ENCODE results near the gene FBXO36.
"Not testable (repeated sequence)": the region's sequence is repeated elsewhere in the genome, so short reads cannot be mapped to it uniquely, and the experiment has no call there.

Gene FBXO36

DNA sequence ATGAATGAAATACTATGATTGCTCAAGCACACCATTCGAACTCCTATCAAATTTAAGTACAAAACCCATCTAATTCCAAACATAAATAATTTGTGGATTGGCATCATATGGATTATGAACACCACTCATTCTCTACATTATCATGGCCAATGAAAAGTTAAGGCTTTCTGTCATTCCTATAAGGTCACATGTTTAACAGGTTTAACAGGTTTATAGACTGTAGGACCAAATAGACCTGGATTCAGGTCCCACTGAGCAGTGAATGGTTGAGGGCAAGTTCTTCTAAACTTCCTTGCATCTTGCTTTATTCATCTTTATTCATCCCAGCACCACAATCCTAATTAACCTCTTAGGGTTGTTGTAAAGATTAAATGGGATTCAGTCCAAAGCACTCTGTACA is 33.4 kb downstream of the FBXO36 start:
- no peaks in the 10 kb centered on the region for H3K4me1 ChIP-seq (ENCODE audit: control insufficient read depth in 1 of 2, insufficient read depth in 2 of 2, low read length in 2 of 2)
- no peak overlapping the region for H3K27ac ChIP-seq (ENCODE audit: low read depth, low read length)
- no peaks in the 10 kb centered on the region for H3K27me3 ChIP-seq (ENCODE audit: control insufficient read depth in 1 of 2, insufficient read depth in 2 of 2, low read length in 2 of 2)
- H3K4me3 ChIP-seq (ENCODE audit: low read depth in 1 of 2, low read length in 2 of 2): no peak overlapping the region
- H3K9ac ChIP-seq (ENCODE audit: low read depth in 1 of 2, low read length in 2 of 2): no peak overlapping the region
- H3K9me3 ChIP-seq (ENCODE audit: control insufficient read depth in 1 of 2, low read length in 2 of 2): no peaks in the 10 kb centered on the region
- H3K36me3 ChIP-seq (ENCODE audit: control insufficient read depth in 1 of 2, insufficient read depth in 2 of 2, low read length in 2 of 2): no peaks in the 10 kb centered on the region

DNA sequence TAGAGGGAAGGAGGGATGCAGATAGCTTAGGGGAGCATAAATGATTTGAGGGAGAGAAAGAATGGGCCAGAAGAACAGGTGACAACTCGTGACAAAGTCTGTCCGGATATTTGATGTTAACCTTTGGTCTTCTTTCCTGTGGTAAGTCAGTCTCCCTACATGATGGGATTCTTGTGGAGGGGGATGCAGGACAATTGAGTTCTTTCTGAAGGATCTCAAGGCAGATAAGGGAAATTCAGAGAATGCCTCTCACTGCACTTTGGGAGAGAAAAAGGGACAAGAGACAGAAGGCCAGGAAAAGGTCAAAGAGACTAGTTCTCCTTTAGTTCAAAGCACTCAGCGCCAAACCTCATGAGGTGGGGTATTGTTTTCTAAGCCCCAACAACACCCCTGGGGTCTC is 34.2 kb downstream of the FBXO36 start:
- no peaks in the 10 kb centered on the region for H3K9me3 ChIP-seq (ENCODE audit: control insufficient read depth in 1 of 2, low read length in 2 of 2)
- no peaks in the 10 kb centered on the region for H3K27me3 ChIP-seq (ENCODE audit: control insufficient read depth in 1 of 2, insufficient read depth in 2 of 2, low read length in 2 of 2)
- no peak overlapping the region for H3K4me3 ChIP-seq (ENCODE audit: low read depth in 1 of 2, low read length in 2 of 2)

DNA sequence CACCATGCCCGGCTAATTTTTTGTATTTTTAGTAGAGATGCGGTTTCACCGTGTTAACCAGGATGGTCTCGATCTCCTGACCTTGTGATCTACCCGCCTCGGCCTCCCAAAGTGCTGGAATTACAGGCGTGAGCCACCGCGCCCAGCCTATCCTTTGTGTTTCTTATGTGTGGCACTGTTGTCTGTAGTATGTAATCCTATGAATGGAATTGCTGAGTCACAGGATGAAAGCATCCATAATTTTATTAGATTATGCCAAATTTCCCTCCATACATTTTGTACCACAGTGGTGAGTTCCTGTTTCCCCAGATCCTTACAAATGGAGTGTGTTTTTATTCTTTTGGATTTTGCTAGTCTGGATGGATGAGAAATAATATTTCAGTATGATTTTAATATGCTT is 41.3 kb downstream of the FBXO36 start:
- not testable (repeated sequence) for H3K27ac ChIP-seq (ENCODE audit: low read depth, low read length); H3K9me3 ChIP-seq (ENCODE audit: control insufficient read depth in 1 of 2, low read length in 2 of 2); H3K36me3 ChIP-seq (ENCODE audit: control insufficient read depth in 1 of 2, insufficient read depth in 2 of 2, low read length in 2 of 2); H3K4me1 ChIP-seq (ENCODE audit: control insufficient read depth in 1 of 2, insufficient read depth in 2 of 2, low read length in 2 of 2); H3K27me3 ChIP-seq (ENCODE audit: control insufficient read depth in 1 of 2, insufficient read depth in 2 of 2, low read length in 2 of 2); H3K4me3 ChIP-seq (ENCODE audit: low read depth in 1 of 2, low read length in 2 of 2); H3K9ac ChIP-seq (ENCODE audit: low read depth in 1 of 2, low read length in 2 of 2)

More for the DNA sequence above, 34.2 kb downstream of the FBXO36 start:
- H3K4me1 ChIP-seq (ENCODE audit: control insufficient read depth in 1 of 2, insufficient read depth in 2 of 2, low read length in 2 of 2): no peaks in the 10 kb centered on the region
- H3K9ac ChIP-seq (ENCODE audit: low read depth in 1 of 2, low read length in 2 of 2): no peak overlapping the region
- H3K36me3 ChIP-seq (ENCODE audit: control insufficient read depth in 1 of 2, insufficient read depth in 2 of 2, low read length in 2 of 2): no peaks in the 10 kb centered on the region
- H3K27ac ChIP-seq (ENCODE audit: low read depth, low read length): no peak overlapping the region

DNA sequence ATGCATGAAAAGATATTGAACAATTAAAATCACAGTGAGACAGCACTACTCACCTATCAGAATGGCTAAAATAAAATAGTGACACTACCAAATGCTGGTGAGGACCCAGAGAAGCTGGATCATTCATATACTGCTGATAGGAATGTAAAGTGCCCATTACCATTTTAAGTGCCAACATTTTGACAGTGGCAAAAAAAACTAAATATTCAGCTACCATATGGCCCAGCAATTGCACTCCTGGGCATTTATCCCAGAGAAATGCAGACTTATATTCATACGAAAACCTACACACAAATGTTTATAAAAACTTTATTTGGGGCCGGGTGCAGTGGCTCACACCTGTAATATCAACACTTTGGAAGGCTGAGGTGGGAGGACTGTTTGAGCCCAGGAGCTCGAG is 47.6 kb downstream of the FBXO36 start:
- no peaks in the 10 kb centered on the region for H3K4me1 ChIP-seq (ENCODE audit: control insufficient read depth in 1 of 2, insufficient read depth in 2 of 2, low read length in 2 of 2)
- no peaks in the 10 kb centered on the region for H3K9me3 ChIP-seq (ENCODE audit: control insufficient read depth in 1 of 2, low read length in 2 of 2)
- H3K27ac ChIP-seq (ENCODE audit: low read depth, low read length): no peak overlapping the region
- no peak overlapping the region for H3K4me3 ChIP-seq (ENCODE audit: low read depth in 1 of 2, low read length in 2 of 2)
- H3K9ac ChIP-seq (ENCODE audit: low read depth in 1 of 2, low read length in 2 of 2): no peak overlapping the region
- H3K27me3 ChIP-seq (ENCODE audit: control insufficient read depth in 1 of 2, insufficient read depth in 2 of 2, low read length in 2 of 2): no peaks in the 10 kb centered on the region
- H3K36me3 ChIP-seq (ENCODE audit: control insufficient read depth in 1 of 2, insufficient read depth in 2 of 2, low read length in 2 of 2): no peaks in the 10 kb centered on the region

DNA sequence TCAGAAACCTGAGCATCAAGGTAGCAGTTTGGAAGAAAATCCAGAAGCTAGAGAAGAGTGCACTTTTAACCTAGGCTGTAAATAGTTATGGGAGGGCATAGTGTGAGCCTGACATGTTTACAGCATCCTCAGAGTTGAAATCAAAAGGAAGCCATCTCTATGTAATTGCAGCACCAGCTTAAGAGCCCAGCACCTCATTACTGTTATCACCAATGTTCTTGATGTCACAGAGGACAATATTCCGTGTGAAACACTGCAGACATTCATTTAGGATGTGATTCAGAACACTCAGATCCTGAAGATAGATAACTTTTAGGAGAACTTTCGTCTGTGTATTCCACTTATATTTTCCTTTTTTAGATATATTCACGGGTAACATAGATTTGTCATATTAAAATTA is 48.1 kb downstream of the FBXO36 start:
- no peaks in the 10 kb centered on the region for H3K27me3 ChIP-seq (ENCODE audit: control insufficient read depth in 1 of 2, insufficient read depth in 2 of 2, low read length in 2 of 2)
- no peak overlapping the region for H3K4me3 ChIP-seq (ENCODE audit: low read depth in 1 of 2, low read length in 2 of 2)
- no peaks in the 10 kb centered on the region for H3K9me3 ChIP-seq (ENCODE audit: control insufficient read depth in 1 of 2, low read length in 2 of 2)
- H3K36me3 ChIP-seq (ENCODE audit: control insufficient read depth in 1 of 2, insufficient read depth in 2 of 2, low read length in 2 of 2): no peaks in the 10 kb centered on the region
- H3K4me1 ChIP-seq (ENCODE audit: control insufficient read depth in 1 of 2, insufficient read depth in 2 of 2, low read length in 2 of 2): no peaks in the 10 kb centered on the region
- no peak overlapping the region for H3K9ac ChIP-seq (ENCODE audit: low read depth in 1 of 2, low read length in 2 of 2)
- H3K27ac ChIP-seq (ENCODE audit: low read depth, low read length): no peak overlapping the region

DNA sequence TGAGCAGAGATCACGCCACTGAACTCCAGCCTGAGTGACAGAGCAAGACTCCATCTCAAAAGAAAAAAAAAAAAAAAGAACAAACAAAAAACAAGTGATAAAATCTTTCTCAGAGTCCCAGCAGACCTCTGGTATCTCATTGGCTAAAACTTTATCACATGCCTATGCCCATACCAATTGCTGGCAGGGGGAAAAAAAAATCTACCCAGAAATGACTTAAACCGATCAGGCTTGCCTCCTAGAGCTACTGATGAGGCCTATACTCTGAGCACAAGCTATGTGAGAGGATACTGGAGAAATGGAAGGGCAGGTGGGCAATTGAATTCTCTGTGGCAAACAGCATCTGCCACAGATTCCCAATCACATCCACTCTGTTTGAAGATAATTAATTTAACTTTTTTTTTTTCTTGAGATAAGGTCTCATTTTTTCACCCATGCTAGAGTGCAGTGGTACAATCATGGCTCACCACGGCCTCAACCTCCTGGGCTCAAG is 49.0 kb downstream of the FBXO36 start:
- no peak overlapping the region for H3K27ac ChIP-seq (ENCODE audit: low read depth, low read length)
- H3K9me3 ChIP-seq (ENCODE audit: control insufficient read depth in 1 of 2, low read length in 2 of 2): no peaks in the 10 kb centered on the region
- no peaks in the 10 kb centered on the region for H3K27me3 ChIP-seq (ENCODE audit: control insufficient read depth in 1 of 2, insufficient read depth in 2 of 2, low read length in 2 of 2)
- H3K9ac ChIP-seq (ENCODE audit: low read depth in 1 of 2, low read length in 2 of 2): no peak overlapping the region
- H3K4me3 ChIP-seq (ENCODE audit: low read depth in 1 of 2, low read length in 2 of 2): no peak overlapping the region
- H3K36me3 ChIP-seq (ENCODE audit: control insufficient read depth in 1 of 2, insufficient read depth in 2 of 2, low read length in 2 of 2): no peaks in the 10 kb centered on the region
- no peaks in the 10 kb centered on the region for H3K4me1 ChIP-seq (ENCODE audit: control insufficient read depth in 1 of 2, insufficient read depth in 2 of 2, low read length in 2 of 2)

DNA sequence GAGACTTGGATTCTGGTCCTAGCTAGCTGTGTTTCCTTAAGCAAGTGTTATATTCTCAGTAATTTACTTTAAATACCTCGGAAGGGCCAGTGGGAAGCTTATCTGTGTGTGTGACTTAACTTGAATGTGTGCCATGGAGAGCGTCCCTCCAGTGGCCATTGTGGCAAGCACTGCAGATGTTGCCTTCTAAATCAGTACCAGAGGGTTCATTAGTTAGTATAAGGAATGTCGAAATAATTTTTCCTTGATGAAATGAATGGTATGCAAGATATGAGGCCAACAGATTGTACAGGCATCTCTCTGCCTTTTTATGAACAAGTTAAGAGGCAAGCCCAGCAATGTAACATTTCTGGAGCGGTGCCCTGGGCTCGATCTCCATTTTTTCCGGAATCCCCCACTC is 52.0 kb downstream of the FBXO36 start:
- Histone ChIP-seq H3K4me3 (ENCODE audit: low read depth in 1 of 2, low read length in 2 of 2) (no peak overlapping the region), H3K9me3 (ENCODE audit: control insufficient read depth in 1 of 2, low read length in 2 of 2) (no peaks in the 10 kb centered on the region), H3K4me1 (ENCODE audit: control insufficient read depth in 1 of 2, insufficient read depth in 2 of 2, low read length in 2 of 2) (no peaks in the 10 kb centered on the region), H3K27ac (ENCODE audit: low read depth, low read length) (no peak overlapping the region), H3K27me3 (ENCODE audit: control insufficient read depth in 1 of 2, insufficient read depth in 2 of 2, low read length in 2 of 2) (no peaks in the 10 kb centered on the region), H3K36me3 (ENCODE audit: control insufficient read depth in 1 of 2, insufficient read depth in 2 of 2, low read length in 2 of 2) (no peaks in the 10 kb centered on the region), H3K9ac (ENCODE audit: low read depth in 1 of 2, low read length in 2 of 2) (no peak overlapping the region)

DNA sequence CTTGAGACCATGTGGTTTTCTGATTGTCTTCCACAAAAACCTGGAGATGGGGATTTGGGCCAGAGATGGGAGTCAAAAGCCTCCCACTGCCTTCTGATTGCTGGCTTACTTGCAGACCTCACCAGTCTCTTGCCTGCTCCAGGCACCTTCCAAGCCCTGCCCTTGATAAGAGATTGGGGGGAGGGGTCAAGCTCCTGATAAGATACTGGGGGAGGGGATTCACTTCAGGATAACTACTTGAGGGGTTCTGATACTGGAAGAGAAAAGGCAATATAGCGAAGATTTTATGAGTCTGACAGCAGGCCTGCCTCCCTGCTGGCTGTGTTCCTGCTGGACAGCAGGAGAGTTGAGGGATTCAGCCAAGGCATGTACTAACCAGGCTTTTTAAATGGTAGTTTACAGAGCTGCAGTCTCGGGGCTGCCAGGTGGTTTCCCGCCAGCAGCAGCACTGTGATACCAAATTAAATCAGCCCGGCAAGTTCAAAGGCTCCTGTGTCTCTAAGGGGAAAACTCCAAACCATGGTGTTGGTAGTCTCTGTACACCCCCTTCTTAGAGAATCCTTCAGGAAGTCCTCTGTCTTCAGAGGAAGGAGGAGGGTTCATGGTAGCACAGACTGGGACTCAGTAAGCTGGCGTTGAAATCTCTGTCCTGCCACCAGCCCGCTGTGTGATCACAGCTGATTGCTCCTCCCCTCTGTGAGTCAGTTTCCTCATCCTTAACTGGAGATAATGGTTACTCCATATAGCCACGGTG is 58.3 kb downstream of the FBXO36 start:
- no peak overlapping the region for H3K4me3 ChIP-seq (ENCODE audit: low read depth in 1 of 2, low read length in 2 of 2)
- H3K9me3 ChIP-seq (ENCODE audit: control insufficient read depth in 1 of 2, low read length in 2 of 2): no peaks in the 10 kb centered on the region
- H3K36me3 ChIP-seq (ENCODE audit: control insufficient read depth in 1 of 2, insufficient read depth in 2 of 2, low read length in 2 of 2): no peaks in the 10 kb centered on the region
- peaks cover 0 to 5% of the 10 kb centered on the region in 2 donors for H3K4me1 ChIP-seq (ENCODE audit: control insufficient read depth in 1 of 2, insufficient read depth in 2 of 2, low read length in 2 of 2)
- H3K9ac ChIP-seq (ENCODE audit: low read depth in 1 of 2, low read length in 2 of 2): no peak overlapping the region
- no peak overlapping the region for H3K27ac ChIP-seq (ENCODE audit: low read depth, low read length)
- H3K27me3 ChIP-seq (ENCODE audit: control insufficient read depth in 1 of 2, insufficient read depth in 2 of 2, low read length in 2 of 2): no peaks in the 10 kb centered on the region

DNA sequence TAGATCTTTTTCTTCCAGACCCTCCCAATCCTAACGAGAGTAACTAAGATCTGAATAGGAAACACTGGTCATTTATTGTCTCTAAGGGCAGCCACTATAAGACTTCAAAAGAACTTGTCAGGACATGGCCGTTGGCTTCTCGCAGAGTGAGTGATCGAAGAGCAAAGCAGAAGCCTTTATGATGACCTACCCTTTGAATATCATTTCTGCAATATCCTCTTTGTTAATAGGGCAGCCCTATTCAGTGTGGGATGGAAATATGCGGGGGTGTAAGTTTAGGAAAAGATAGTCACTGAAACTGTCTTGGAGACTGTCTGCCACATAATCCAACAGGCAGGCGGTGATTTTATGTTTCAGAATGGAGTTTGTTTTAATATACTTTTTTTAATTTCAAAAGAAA is 70.9 kb downstream of the FBXO36 start:
- H3K9me3 ChIP-seq (ENCODE audit: control insufficient read depth in 1 of 2, low read length in 2 of 2): no peaks in the 10 kb centered on the region
- no peaks in the 10 kb centered on the region for H3K4me1 ChIP-seq (ENCODE audit: control insufficient read depth in 1 of 2, insufficient read depth in 2 of 2, low read length in 2 of 2)
- H3K36me3 ChIP-seq (ENCODE audit: control insufficient read depth in 1 of 2, insufficient read depth in 2 of 2, low read length in 2 of 2): no peaks in the 10 kb centered on the region
- H3K27me3 ChIP-seq (ENCODE audit: control insufficient read depth in 1 of 2, insufficient read depth in 2 of 2, low read length in 2 of 2): no peaks in the 10 kb centered on the region
- no peak overlapping the region for H3K27ac ChIP-seq (ENCODE audit: low read depth, low read length)
- no peak overlapping the region for H3K9ac ChIP-seq (ENCODE audit: low read depth in 1 of 2, low read length in 2 of 2)
- no peak overlapping the region for H3K4me3 ChIP-seq (ENCODE audit: low read depth in 1 of 2, low read length in 2 of 2)

DNA sequence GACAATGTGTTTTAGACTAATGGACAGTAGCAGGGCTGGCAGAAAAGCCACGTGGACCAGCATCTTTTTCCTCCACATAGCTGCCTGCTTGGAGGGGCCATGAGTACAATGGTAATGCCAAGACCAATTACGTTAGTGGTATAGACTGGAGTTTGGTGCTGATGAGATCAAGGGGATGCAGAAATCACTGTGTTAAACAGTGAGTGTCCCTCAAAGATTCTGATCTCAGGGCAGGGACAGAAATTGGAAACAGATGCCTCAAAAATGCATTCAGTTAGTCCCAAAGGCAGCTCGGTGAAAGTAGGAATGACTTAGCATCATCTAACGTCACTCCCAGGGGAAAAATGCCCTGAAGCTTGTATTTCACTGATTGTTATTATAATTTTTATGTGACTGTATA is 74.0 kb downstream of the FBXO36 start:
- Histone ChIP-seq H3K9ac (ENCODE audit: low read depth in 1 of 2, low read length in 2 of 2) (no peak overlapping the region), H3K27me3 (ENCODE audit: control insufficient read depth in 1 of 2, insufficient read depth in 2 of 2, low read length in 2 of 2) (no peaks in the 10 kb centered on the region), H3K4me3 (ENCODE audit: low read depth in 1 of 2, low read length in 2 of 2) (no peak overlapping the region), H3K27ac (ENCODE audit: low read depth, low read length) (no peak overlapping the region), H3K9me3 (ENCODE audit: control insufficient read depth in 1 of 2, low read length in 2 of 2) (no peaks in the 10 kb centered on the region), H3K36me3 (ENCODE audit: control insufficient read depth in 1 of 2, insufficient read depth in 2 of 2, low read length in 2 of 2) (no peaks in the 10 kb centered on the region), H3K4me1 (ENCODE audit: control insufficient read depth in 1 of 2, insufficient read depth in 2 of 2, low read length in 2 of 2) (no peaks in the 10 kb centered on the region)

All from duodenal mucosa (tissue), 2 donors.